ENCODE results near the gene SHLD1.

Gene SHLD1

DNA sequence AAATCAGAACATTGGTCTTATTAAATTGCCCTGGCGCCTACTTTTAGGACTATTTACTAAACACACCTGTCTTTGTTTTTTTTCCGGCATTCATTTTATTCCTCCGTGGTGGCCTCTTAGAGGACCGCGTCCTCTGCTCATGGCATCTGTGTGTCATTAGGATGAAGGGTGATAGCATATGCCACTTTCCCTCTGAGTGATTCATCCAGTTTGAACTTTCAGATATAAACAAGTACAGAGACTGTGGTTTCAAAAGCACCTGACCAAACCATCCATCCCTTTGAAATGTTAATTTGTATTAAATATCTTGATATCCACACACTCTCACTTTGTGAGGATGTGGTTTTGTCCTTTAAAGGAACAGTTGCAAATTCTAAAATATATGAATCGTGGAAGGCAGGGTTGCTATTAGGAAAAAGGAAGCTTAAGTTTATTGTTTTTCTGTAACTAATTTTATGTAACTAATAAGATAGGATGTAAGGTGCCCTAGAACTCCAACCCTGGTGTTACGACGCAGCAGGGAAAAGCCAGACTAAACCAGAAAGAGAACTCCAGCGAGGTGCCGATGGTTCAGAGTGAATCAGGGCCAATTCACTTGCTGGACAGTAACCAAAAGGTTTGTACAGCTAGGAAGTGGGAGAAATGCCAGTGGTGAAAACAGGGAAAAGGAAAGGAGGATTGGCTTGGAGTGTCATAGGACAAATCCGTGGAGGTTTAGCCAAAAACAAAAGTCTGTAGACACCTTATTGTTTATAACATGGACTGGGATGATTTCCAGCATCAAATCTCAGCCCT lies 98.7 kb downstream of the SHLD1 start:
- DNase-seq (ENCODE audit: low read depth): no peak

DNA sequence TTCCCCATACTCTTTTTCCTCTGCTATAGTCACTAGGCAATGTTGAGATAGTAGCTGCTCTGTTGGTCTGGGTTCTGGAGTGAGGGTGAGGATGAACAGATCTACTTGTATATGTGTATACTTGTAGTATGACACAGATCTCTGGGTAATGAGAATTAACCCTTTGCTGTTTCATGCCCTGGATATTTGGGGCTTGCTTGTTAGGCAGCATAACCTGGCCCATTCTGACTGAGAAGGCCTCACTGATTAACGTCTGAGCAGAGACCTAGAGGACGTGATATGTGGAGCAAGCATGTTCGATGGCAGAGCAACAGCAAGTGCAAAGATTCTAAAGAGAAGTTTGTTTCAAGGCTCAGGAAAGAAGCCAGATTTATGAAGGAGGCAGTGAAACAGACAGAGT lies 105.7 kb downstream of the SHLD1 start:
- no peak for DNase-seq (ENCODE audit: low read depth)

DNA sequence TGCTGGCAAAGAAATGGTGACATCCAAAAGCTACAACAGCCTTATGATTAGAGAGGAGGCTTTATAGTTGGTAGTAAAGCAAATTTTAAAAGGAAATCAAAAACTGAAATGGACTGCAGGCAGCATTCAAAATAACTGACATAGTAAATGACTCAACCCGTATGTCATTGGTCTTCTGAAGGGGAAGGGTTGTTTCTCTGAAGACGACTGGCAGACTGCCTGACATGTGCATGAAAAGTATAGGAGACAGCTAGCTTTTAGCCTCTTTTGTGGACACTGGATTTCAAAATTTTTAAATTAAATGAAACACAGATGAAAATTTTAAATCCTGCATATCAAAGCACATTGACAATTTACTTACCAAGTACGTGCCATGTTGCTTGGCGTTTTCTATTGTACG lies 109.4 kb downstream of the SHLD1 start:
- DNase-seq (ENCODE audit: low read depth): no peak

DNA sequence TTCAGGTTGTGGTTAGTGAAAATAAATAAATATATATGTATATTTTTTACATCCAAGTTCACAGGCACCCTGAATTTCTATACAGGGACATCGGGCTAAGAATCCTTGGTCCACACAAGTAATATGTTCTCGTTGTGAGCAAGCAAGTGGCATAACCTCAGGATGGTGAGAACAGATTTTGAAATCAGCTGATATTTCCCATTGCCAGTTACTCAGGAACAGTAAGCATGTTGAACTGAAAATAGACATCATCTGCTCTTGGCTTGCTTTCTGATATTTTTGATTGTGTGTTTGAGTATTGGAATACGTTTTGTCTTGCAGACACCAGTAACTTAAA lies 112.5 kb downstream of the SHLD1 start:
- DNase-seq (ENCODE audit: low read depth): no peak

DNA sequence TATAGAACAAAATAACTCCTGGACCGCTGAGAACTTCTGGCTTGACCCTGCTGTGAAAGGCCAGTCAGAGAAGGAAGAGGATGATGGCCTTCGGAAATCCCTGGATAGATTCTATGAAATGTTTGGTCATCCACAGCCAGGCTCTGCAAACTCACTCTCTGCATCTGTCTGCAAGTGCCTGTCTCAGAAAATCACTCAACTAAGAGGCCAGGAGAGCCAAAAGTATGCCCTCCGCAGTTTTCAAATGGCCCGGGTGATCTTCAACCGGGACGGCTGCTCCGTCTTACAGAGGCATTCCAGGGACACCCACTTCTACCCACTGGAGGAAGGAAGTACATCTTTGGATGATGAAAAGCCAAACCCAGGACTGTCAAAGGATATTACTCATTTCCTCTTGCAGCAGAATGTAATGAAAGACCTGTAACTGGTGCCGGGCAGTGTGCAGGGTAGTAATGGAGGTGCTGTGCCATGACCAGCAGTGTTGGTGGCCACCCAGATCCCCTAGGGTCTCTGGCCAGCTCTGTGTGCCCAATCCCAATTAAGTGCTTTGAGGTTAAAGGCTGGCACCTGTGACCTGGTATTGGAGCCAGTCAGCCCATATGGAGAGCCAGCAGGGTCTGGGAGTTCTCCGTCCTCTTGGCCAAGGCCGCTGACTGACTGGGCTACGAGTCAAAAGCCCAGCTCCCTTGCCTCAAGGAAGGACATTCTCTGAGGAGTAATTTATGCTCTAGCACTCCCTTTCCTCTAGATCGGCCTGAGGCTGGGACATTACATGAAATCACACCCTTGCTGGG lies 113.0 kb downstream of the SHLD1 start:
- no peak for DNase-seq (ENCODE audit: low read depth)

DNA sequence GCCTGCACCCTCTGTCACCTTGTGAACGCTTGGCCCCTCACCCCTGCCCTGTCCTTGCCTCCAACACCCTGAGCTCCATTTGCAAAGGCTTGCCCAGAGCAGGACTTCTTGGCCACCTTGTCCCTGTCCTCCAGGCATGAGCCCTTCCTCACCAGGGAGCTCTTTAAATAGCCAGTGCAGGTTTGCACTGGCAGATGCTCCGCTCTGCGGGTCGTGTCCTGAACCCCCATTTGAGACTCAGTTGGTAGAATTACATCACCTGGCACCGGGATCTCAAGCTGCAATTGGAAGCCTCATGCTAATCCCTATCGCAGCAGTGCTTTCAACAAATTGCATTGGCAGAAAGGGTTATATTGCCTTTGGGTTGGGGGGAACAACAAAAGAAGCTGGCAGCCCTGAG lies 114.2 kb downstream of the SHLD1 start:
- no peak for DNase-seq (ENCODE audit: low read depth)

DNA sequence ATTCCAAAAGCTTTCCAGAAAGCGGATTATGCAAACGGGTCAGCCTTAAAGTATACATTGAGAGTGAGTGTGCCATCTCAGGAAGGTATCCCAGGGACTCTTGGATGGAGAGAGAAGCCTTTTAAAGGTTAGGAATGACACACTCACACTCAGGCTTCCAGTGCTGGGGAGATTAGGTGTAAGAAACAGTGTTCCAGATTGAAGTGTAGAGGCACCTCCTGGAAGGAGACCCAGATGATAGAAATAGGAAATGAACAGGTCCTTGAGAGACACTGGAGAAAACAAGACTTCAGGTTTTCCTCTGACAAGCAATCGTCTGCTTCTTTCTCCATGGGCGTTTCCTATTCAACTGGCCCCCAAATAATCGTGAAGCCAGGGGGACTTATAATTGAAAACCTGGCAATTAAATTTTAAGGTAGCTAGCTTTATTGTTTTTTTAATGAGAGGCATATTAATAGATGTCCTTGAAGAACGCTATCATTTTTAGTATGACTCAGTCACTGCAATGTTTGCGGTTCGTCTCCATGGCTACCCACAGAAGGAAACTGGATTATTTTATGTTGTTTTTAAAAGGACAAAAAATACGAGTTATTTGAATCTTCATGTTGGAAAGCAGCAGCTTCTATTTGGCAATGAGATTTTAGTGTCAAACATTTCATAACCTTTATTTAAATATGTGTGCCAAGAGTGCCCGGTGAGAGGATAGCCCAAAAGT lies 114.8 kb downstream of the SHLD1 start:
- DNase-seq (ENCODE audit: low read depth): no peak

DNA sequence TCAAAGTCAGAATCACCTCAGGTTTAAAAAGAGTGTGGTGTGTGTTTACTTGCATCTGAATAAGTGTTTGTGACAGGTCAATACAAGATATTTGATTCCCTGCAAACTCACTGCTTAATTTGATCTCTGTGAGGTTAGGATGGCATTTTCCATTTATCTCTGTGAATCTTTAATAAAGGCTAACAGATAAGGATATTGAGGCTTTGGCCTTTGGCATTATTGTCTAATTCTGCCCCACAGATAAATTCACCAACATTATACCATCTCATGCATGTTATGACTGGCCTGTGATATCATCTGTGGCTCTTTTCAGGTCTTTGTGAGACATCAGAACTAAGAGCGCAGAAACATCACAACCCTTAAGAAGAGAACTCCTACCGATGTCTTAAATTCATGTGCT lies 115.4 kb downstream of the SHLD1 start:
- no peak for DNase-seq (ENCODE audit: low read depth)

DNA sequence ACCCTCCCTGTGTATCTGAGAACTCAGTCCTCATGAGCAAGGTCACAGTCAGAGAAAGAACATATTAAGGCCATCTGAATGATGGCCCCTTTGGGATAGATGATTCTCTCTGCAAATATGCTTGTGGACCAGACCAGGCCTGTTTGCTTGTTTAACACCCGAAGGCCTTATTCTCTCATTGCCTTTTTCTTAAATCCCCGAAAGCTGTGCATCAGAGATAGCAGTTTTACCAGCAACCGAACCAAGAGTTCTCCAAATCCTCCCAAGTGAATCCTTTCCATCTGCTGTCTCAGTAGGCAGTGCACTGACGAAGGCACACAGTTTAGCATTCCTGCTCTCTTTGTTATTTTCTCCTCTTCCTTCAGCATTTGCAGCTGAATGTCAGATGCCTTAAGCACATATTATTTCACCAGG lies 120.4 kb downstream of the SHLD1 start:
- DNase-seq (ENCODE audit: low read depth): no peak

DNA sequence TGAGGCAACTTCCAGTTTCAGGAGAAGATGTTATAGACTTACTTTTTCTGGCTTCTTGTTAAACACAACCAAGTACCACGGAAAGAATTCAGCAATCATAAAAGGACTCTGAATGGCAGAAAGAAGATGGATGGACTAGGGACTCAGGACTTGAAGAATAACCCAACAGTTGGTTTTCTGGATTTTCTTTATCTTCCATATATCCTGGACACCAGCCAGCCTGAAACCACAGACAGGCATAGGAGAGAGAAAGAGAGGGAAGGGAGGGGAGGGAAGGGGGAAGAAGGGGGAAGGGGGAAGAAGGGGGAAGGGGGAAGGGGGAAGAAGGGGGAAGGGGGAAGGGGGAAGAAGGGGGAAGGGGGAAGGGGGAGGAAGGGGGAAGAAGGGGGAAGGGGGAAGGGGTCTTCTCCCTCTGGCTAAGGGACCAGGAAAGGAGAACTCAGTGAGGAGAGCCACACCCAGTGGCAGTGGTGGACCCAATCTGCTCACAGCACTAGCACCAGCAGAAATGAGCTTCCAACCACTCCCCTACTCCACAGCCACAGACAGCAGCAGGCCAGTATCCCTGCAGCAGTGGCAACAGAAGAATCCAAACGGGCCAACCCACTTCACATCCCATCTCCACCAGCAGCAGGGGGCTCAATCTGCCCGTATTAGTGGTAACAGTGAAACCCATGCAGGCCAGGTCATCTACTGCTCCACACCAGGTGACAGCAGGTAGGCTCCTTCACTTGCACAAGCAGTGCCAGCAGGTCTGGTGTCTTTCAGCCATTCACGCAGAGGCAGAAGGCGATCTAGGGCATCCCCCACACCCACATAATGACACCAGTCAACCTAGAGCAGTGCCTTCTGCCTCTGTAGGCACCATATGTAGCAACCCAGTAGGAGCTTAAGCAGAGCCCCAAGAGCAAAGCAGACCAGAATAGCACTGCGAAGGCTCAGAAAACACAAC lies 121.5 kb downstream of the SHLD1 start:
- DNase-seq (ENCODE audit: low read depth): no peak

DNA sequence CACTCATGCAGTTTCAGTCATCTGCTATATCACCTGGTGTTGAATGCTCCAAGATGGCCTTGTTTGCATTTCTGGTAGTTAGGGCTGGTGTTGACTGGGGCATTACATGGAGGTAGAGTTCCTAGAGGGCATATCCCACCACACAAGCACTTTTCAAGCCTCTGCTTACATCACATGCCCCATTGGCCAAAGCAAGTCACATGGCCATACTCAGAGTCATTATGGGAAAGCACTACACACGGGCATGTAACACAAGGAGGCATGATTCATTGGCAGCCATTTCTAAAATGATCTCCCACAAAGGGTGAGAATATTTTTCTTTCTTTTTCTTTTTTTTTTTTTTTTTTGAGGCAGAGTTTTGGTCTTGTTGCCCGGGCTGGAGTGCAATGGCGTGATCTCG lies 126.9 kb downstream of the SHLD1 start:
- no peak for DNase-seq (ENCODE audit: low read depth)

DNA sequence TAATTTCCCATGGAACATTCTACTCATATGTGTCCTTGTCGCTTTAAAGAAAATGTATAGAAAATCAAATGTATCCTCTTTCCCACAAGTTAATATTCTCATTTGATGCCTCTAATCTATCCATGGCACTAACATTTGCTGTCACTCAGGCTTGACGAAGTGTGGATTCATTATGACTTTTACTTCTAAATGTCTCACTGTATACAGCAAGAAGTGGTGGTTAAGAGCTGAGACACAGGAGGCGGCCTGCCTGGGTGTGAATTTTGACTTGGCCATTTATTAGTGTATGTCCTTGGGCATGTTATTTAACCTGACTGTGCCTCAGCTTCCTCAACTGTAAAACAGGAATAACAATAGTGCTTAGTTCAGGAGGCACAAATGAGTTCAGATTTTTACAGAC lies 130.1 kb downstream of the SHLD1 start:
- DNase-seq (ENCODE audit: low read depth): no peak

DNA sequence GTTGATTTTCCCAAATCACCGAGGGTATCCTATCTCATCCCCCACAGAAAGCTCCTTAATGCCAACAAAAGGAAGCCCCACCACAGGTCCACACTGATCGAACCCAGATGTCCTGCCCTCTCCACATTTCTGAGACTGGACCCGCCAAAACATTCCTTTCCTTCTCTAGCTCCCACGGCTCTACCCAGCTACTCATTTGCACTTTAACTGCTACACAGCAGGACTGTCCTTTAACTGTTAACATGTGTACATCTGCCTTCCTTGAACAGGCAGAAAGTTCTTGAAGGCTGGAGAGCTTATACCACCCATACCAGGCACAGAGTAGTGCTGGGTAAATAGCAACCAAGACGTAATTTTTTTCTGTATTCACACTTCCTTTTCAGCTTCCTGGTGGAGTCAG lies 131.5 kb downstream of the SHLD1 start:
- DNase-seq (ENCODE audit: low read depth): no peak

DNA sequence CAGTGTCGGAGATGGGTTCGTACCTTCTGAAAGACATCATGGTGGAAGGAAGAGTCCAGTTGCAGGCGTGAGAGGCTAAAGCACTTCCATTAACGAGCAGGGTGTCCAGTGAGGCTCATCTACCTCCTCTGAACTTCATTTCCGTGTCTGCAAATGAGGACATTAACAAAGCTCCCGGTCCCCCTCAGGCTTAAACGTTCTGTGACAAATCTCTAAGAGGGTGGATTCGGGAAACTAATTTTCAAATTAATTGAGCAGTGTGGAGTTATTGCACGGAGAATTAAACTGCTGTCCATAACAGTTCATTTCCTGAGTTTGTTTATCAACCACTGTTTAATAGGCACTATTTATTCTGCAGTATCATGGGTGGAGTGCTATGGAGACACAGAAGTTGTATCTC lies 132.0 kb downstream of the SHLD1 start:
- DNase-seq (ENCODE audit: low read depth): no peak

DNA sequence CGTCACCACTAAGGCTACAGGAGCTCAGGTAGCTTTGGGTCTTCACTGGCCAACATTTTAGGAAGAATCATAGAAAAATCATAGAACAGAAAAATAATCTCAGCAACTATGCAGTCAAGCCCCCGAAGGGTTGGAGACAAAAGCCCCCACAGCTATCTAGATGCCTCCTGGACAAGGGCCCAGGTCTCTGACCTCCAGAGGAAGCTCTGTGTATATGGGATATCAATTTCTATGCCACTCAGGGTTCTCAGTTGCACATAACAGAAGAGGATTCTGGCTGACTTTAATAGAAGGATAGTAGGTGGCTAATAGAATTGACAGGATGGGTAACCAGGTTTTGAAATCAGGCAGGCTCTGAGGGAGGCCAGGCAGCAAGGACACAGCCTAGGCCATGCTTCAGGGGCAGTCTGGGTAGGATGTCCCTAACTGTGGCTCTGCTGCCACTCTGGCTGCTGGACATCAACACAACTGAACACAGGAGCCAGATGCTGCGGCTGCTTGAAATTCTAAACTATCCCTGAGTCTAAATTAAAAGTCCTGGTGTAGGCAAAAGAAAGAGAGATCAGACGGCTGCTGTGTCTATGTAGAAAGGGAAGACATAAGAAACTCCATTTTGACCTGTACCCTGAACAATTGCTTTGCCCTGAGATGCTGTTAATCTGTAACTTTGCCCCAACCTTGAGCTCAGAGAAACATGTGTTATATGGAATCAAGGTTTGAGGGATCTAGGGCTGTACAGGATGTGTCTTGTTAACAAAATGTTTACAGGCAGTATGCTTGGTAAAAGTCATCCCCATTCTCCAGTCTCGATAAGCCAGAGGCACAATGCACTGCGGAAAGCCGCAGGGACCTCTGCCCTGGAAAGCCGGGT lies 134.5 kb downstream of the SHLD1 start:
- DNase-seq (ENCODE audit: low read depth): no peak

DNA sequence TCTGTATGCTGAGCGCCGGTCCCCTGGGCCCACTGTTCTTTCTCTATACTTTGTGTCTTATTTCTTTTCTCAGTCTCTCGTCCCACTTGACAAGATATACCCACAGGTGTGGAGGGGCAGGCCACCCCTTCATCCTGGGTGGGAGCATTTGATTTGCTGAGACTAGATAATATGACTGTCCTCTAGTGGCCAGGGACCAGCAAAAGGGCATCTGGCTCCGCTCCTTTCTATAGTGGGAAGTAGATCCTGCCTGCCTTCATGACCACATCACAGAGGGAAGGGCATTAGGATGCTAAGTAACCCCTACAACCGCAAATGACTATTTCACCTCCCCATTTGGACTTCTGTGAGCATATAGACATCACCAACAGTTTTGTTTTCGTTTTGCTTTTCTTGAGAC lies 135.7 kb downstream of the SHLD1 start:
- no peak for DNase-seq (ENCODE audit: low read depth)

DNA sequence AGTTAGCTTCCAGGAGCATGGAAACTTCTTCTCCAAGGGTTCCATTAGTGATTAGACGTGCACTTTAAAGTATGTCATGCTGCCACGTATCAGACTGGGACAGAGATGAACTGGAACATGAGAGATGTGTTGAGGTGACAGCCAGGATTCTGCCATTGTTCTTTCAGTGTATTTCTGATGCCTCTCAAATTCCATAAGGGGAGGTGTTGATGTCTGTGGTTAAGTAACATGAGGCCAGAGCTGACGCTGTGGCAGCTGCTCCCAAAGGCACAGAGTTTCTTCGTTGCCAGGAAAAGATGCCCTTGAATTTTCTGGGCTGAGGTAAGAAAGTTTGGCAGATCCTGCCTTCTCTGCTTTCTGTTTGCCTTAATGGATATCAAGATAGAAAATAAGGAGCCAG lies 136.6 kb downstream of the SHLD1 start:
- DNase-seq (ENCODE audit: low read depth): no peak

DNA sequence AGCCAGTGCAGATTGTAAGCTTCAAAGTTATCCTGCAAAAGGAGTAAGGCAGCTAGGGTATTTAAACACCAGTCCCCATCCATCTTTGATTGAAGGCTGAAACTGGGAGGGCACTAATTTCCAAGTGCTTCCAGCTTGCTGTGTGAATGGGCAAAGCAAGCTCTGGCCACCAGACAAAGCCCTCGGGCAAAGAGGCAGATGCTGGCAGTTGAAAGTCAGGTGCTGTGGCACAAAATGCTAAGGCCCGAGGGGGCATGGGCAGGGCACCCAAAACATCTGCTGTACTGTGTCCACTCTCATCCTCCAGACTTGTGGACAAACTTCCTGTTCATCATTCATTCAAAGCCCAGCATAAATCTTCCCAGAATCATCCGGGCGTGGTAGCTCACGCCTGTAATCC lies 137.2 kb downstream of the SHLD1 start:
- no peak for DNase-seq (ENCODE audit: low read depth)

DNA sequence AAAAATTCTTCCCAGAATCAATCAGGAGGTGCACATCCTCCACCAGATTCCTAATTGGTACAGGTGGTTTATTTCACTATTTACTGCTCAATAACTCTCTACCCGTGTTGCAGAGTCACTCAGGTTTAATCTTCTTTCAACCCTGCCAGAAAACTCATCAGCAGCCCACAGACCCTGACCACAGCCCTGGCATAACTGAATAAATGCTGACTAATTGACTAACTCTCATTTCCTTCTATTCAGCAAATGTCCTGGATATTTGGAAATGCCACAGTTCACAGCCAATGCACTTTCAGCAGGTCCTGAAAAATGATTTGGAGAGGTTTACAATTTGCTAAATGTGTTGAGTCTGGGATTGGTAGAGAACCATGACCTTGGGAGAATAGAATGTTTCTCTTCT lies 137.8 kb downstream of the SHLD1 start:
- no peak for DNase-seq (ENCODE audit: low read depth)

DNA sequence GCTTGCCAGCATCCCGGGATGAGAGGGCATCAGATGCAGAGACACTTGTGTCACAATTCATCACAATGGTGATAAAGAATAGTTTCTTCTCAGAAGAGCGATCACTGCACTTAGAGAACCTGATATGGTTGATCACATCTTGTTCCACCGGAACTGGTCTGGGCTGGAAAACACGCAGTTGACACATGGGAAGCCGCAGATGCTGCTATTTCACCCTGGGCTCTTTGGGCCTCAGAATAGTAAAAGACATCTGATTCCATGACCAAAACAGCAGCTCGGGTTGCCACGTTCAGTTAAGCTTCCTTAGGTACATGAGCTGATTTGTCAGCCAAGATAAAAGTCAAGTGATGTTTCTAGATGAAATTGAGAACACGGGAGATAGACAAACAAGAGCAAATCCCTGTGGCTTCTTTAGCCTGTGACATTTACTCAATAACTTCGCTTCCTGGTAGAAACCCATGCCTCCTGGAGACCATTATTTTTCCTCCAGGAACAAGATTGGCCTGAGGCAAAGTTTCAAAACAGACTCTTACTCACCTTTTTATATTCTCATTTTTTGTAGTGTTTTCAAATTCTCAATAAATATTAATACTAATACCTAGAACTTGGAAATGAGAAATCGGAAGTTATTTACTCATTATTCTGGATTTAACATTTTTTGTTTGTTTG lies 140.7 kb downstream of the SHLD1 start:
- DNase-seq (ENCODE audit: low read depth): no peak

All from GM04504 (cell line).